Measurements from ENCODE around the gene SLC39A1.
A peak's percentile ranks its signal among the peaks of the same experiment; 100 is the strongest.

Gene SLC39A1

GRCh38 chr1:153942766-153943549, 20.4 kb downstream of the SLC39A1 start:
- Histone ChIP-seq H3K36me3 (replicated peaks in 1 of 2; ENCODE audit: control insufficient read depth in 2 of 2, insufficient read depth in 2 of 2, low read length in 2 of 2) (peaks cover 3 to 73% of the 10 kb centered on the region in 2 donors), H3K4ac (ENCODE audit: low read length) (no peak overlapping the region), H3K18ac (ENCODE audit: low read length) (no peak overlapping the region), H4K91ac (ENCODE audit: low read depth, low read length, poor library complexity) (no peak overlapping the region), H3K9me3 (replicated peaks in 1 of 2; ENCODE audit: control insufficient read depth in 2 of 2, insufficient read depth in 1 of 2, low read depth in 1 of 2, low read length in 2 of 2) (no peaks in the 10 kb centered on the region), H3K27ac (replicated peaks; ENCODE audit: low read length) (no peak overlapping the region), H3K27me3 (ENCODE audit: control insufficient read depth in 3 of 3, insufficient read depth in 3 of 3, low read depth in 1 of 3, low read length in 3 of 3) (peaks cover 0 to 3% (median 0%) of the 10 kb centered on the region in 3 experiments), H2AK5ac (ENCODE audit: low read depth, low read length) (no peak overlapping the region), H3K4me1 (ENCODE audit: control insufficient read depth in 2 of 2, insufficient read depth in 1 of 2, low read depth in 1 of 2, low read length in 2 of 2) (peaks cover 7 to 13% of the 10 kb centered on the region in 2 donors), H2BK120ac (ENCODE audit: low read depth, low read length) (no peak overlapping the region), H2BK15ac (ENCODE audit: low read length) (no peak overlapping the region), H3K14ac (ENCODE audit: low read length) (no peak overlapping the region), H4K8ac (ENCODE audit: low read depth, low read length) (no peak overlapping the region), H2BK12ac (ENCODE audit: low read length) (no peak overlapping the region), H3K9ac (ENCODE audit: low read depth, low read length, poor library complexity) (no peak overlapping the region), H3K79me1 (ENCODE audit: low read depth, low read length) (peaks cover 4% of the 10 kb centered on the region), H3K4me2 (ENCODE audit: insufficient read depth, low read length, poor library complexity, severe bottlenecking) (no peak overlapping the region), H3K23ac (ENCODE audit: low read depth, low read length, poor library complexity) (no peak overlapping the region), H2BK5ac (ENCODE audit: low read length) (no peak overlapping the region), H2AFZ (ENCODE audit: low read length) (no peak overlapping the region), H3K4me3 (ENCODE audit: low read length in 2 of 2) (peak overlapping the region in 1 of 2 donors; percentile 4)
- no CpG with 5 or more reads among the region's 11 CpGs for WGBS, 2 donors (ENCODE audit: extremely low coverage in 2 of 2, insufficient read length in 2 of 2, insufficient replicate concordance in 1 of 2)
- no peak for DNase-seq (ENCODE audit: low spot score)

GRCh38 chr1:153941826-153942725, 21.3 kb downstream of the SLC39A1 start:
- Histone ChIP-seq H3K27me3 (ENCODE audit: control insufficient read depth in 3 of 3, insufficient read depth in 3 of 3, low read depth in 1 of 3, low read length in 3 of 3) (peaks cover 0 to 3% (median 0%) of the 10 kb centered on the region in 3 experiments), H2BK12ac (ENCODE audit: low read length) (peak overlapping the region; percentile 73), H2BK120ac (ENCODE audit: low read depth, low read length) (no peak overlapping the region), H2BK15ac (ENCODE audit: low read length) (no peak overlapping the region), H3K4me1 (ENCODE audit: control insufficient read depth in 2 of 2, insufficient read depth in 1 of 2, low read depth in 1 of 2, low read length in 2 of 2) (peaks cover 7 to 13% of the 10 kb centered on the region in 2 donors), H2AFZ (ENCODE audit: low read length) (no peak overlapping the region), H3K23ac (ENCODE audit: low read depth, low read length, poor library complexity) (peak overlapping the region; percentile 73), H3K4me2 (ENCODE audit: insufficient read depth, low read length, poor library complexity, severe bottlenecking) (no peak overlapping the region), H3K79me1 (ENCODE audit: low read depth, low read length) (peaks cover 4% of the 10 kb centered on the region), H3K4ac (ENCODE audit: low read length) (no peak overlapping the region), H4K8ac (ENCODE audit: low read depth, low read length) (peak overlapping the region; percentile 82), H3K14ac (ENCODE audit: low read length) (peak overlapping the region; percentile 98), H3K4me3 (ENCODE audit: low read length in 2 of 2) (no peak overlapping the region), H3K9me3 (replicated peaks in 1 of 2; ENCODE audit: control insufficient read depth in 2 of 2, insufficient read depth in 1 of 2, low read depth in 1 of 2, low read length in 2 of 2) (no peaks in the 10 kb centered on the region), H2AK5ac (ENCODE audit: low read depth, low read length) (no peak overlapping the region), H3K27ac (replicated peaks; ENCODE audit: low read length) (no peak overlapping the region), H2BK5ac (ENCODE audit: low read length) (peak overlapping the region; percentile 53), H4K91ac (ENCODE audit: low read depth, low read length, poor library complexity) (no peak overlapping the region), H3K36me3 (replicated peaks in 1 of 2; ENCODE audit: control insufficient read depth in 2 of 2, insufficient read depth in 2 of 2, low read length in 2 of 2) (peaks cover 4 to 76% of the 10 kb centered on the region in 2 donors), H3K9ac (ENCODE audit: low read depth, low read length, poor library complexity) (peak overlapping the region; percentile 68), H3K18ac (ENCODE audit: low read length) (no peak overlapping the region)
- DNase-seq (ENCODE audit: low spot score), result no peak
- WGBS, 2 donors (ENCODE audit: extremely low coverage in 2 of 2, insufficient read length in 2 of 2, insufficient replicate concordance in 1 of 2), result no CpG with 5 or more reads among the region's 34 CpGs

DNA sequence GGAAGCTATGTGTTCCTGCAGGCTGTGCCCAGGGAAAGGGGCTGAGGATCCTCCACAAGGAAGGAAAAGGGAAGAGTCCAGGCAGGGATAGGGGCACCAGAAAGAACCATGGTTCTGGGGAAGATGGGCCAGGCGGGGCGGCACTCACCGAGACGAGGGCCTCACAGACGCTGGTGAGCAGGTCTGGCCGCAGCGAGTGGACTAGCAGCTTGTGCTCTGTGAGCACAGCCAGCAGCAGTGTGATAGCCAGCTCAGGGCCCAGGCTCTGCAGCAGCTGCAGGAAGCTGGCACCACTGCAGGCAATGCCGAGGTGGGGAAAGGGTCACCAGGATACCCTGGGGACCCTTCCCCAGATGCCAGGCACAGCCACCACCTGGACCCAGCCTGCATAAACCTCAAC, 22.6 kb downstream of the SLC39A1 start:
- H3K36me3 ChIP-seq (replicated peaks in 1 of 2; ENCODE audit: control insufficient read depth in 2 of 2, insufficient read depth in 2 of 2, low read length in 2 of 2), result peaks cover 9 to 88% of the 10 kb centered on the region in 2 donors
- no peak overlapping the region for H3K4me3 ChIP-seq (ENCODE audit: low read length in 2 of 2)
- H2AFZ ChIP-seq (ENCODE audit: low read length), result no peak overlapping the region
- H3K4me2 ChIP-seq (ENCODE audit: insufficient read depth, low read length, poor library complexity, severe bottlenecking), result no peak overlapping the region
- H2BK5ac ChIP-seq (ENCODE audit: low read length), result no peak overlapping the region
- H3K18ac ChIP-seq (ENCODE audit: low read length), result no peak overlapping the region
- peaks cover 2% of the 10 kb centered on the region for H3K79me1 ChIP-seq (ENCODE audit: low read depth, low read length)
- H3K14ac ChIP-seq (ENCODE audit: low read length), result peak overlapping the region; percentile 49
- no peak overlapping the region for H3K27ac ChIP-seq (replicated peaks; ENCODE audit: low read length)
- H3K4ac ChIP-seq (ENCODE audit: low read length), result peak overlapping the region; percentile 17
- no peak for DNase-seq (ENCODE audit: low spot score)
- peaks cover 0 to 3% (median 0%) of the 10 kb centered on the region in 3 experiments for H3K27me3 ChIP-seq (ENCODE audit: control insufficient read depth in 3 of 3, insufficient read depth in 3 of 3, low read depth in 1 of 3, low read length in 3 of 3)
- H2AK5ac ChIP-seq (ENCODE audit: low read depth, low read length), result no peak overlapping the region
- H2BK120ac ChIP-seq (ENCODE audit: low read depth, low read length), result no peak overlapping the region
- H3K4me1 ChIP-seq (ENCODE audit: control insufficient read depth in 2 of 2, insufficient read depth in 1 of 2, low read depth in 1 of 2, low read length in 2 of 2), result peaks cover 5 to 10% of the 10 kb centered on the region in 2 donors
- H2BK15ac ChIP-seq (ENCODE audit: low read length), result no peak overlapping the region
- no peak overlapping the region for H4K91ac ChIP-seq (ENCODE audit: low read depth, low read length, poor library complexity)
- no peak overlapping the region for H3K9ac ChIP-seq (ENCODE audit: low read depth, low read length, poor library complexity)
- H2BK12ac ChIP-seq (ENCODE audit: low read length), result no peak overlapping the region
- H3K23ac ChIP-seq (ENCODE audit: low read depth, low read length, poor library complexity), result peak overlapping the region; percentile 50
- no peak overlapping the region for H4K8ac ChIP-seq (ENCODE audit: low read depth, low read length)
- H3K9me3 ChIP-seq (replicated peaks in 1 of 2; ENCODE audit: control insufficient read depth in 2 of 2, insufficient read depth in 1 of 2, low read depth in 1 of 2, low read length in 2 of 2), result no peaks in the 10 kb centered on the region
- no CpG with 5 or more reads among the region's 8 CpGs for WGBS, 2 donors (ENCODE audit: extremely low coverage in 2 of 2, insufficient read length in 2 of 2, insufficient replicate concordance in 1 of 2)

DNA sequence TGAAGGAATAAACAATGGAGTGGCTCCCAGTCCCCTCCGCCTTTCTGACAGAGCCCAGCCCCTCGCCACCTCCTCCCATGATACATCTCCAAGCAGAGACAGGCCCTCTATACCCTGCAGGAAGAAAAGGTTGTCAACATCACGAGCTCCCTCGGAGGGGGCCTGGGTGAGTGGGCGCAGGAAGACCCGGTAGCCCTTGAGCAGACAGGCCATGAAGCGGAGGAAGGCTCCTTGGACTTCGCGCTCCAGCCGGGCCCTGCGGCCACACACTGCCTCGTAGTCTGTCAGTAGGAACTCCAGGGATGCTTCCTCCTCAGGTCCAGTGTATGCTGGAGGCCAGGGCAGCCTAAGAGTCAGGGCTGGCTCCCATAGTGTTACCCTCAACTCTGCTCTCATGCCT, 23.9 kb downstream of the SLC39A1 start:
- WGBS, 2 donors (ENCODE audit: extremely low coverage in 2 of 2, insufficient read length in 2 of 2, insufficient replicate concordance in 1 of 2), result no CpG with 5 or more reads among the region's 12 CpGs
- no peak for DNase-seq (ENCODE audit: low spot score)
- Histone ChIP-seq H3K9me3 (replicated peaks in 1 of 2; ENCODE audit: control insufficient read depth in 2 of 2, insufficient read depth in 1 of 2, low read depth in 1 of 2, low read length in 2 of 2) (no peaks in the 10 kb centered on the region), H3K4me1 (ENCODE audit: control insufficient read depth in 2 of 2, insufficient read depth in 1 of 2, low read depth in 1 of 2, low read length in 2 of 2) (no peaks in the 10 kb centered on the region), H2AK5ac (ENCODE audit: low read depth, low read length) (no peak overlapping the region), H2BK5ac (ENCODE audit: low read length) (no peak overlapping the region), H3K27ac (replicated peaks; ENCODE audit: low read length) (no peak overlapping the region), H3K4ac (ENCODE audit: low read length) (no peak overlapping the region), H2AFZ (ENCODE audit: low read length) (no peak overlapping the region), H2BK15ac (ENCODE audit: low read length) (no peak overlapping the region), H3K4me2 (ENCODE audit: insufficient read depth, low read length, poor library complexity, severe bottlenecking) (no peak overlapping the region), H2BK120ac (ENCODE audit: low read depth, low read length) (no peak overlapping the region), H3K18ac (ENCODE audit: low read length) (no peak overlapping the region), H3K23ac (ENCODE audit: low read depth, low read length, poor library complexity) (no peak overlapping the region), H3K36me3 (replicated peaks in 1 of 2; ENCODE audit: control insufficient read depth in 2 of 2, insufficient read depth in 2 of 2, low read length in 2 of 2) (peaks cover 11 to 91% of the 10 kb centered on the region in 2 donors), H3K9ac (ENCODE audit: low read depth, low read length, poor library complexity) (peak overlapping the region; percentile 25), H4K8ac (ENCODE audit: low read depth, low read length) (no peak overlapping the region), H3K79me1 (ENCODE audit: low read depth, low read length) (peaks cover 2% of the 10 kb centered on the region), H3K27me3 (ENCODE audit: control insufficient read depth in 3 of 3, insufficient read depth in 3 of 3, low read depth in 1 of 3, low read length in 3 of 3) (no peaks in the 10 kb centered on the region), H2BK12ac (ENCODE audit: low read length) (no peak overlapping the region), H4K91ac (ENCODE audit: low read depth, low read length, poor library complexity) (no peak overlapping the region), H3K4me3 (ENCODE audit: low read length in 2 of 2) (no peak overlapping the region), H3K14ac (ENCODE audit: low read length) (no peak overlapping the region)
